Adipose tissue (tissue), 3 donors: Measurements from ENCODE around the gene SPATA24. TPM values are rescaled to one million over a fixed set of nuclear protein-coding genes. Genes with fewer than 3 reads are reported as not detected.
"Not testable (repeated sequence)": the region's sequence is repeated elsewhere in the genome, so short reads cannot be mapped to it uniquely, and the experiment has no call there.

Experiments
- H3K27ac ChIP-seq: one replicate; pipeline ENCODE4 v1.5.1; 2013; ENCODE audit warnings: low read depth, low read length
- WGBS, 3 donors: extraction: QIAGEN DNeasy Blood & Tissue Kit; methylation state at CpG; one replicate each; pipeline ENCODE4 v1.1.7; 2013; 5-methylcytosine and 5-hydroxymethylcytosine counted together
- polyA plus RNA-seq, 3 donors: library from polyadenylated mRNA; stranded (reverse); fragments of 200-250 nt; gene quantifications; one replicate each; pipeline ENCODE4 v1.2.3, GENCODE V29; 2013
- donor health status: healthy with polysubstance abuse.
- donor health status: Bipolar disorder and iron deficiency.
- donor health status: healthy.

SPATA24 gene
- polyA plus RNA-seq, 3 donors: 4.1 to 8.5 (median 4.4) TPM

DNA sequence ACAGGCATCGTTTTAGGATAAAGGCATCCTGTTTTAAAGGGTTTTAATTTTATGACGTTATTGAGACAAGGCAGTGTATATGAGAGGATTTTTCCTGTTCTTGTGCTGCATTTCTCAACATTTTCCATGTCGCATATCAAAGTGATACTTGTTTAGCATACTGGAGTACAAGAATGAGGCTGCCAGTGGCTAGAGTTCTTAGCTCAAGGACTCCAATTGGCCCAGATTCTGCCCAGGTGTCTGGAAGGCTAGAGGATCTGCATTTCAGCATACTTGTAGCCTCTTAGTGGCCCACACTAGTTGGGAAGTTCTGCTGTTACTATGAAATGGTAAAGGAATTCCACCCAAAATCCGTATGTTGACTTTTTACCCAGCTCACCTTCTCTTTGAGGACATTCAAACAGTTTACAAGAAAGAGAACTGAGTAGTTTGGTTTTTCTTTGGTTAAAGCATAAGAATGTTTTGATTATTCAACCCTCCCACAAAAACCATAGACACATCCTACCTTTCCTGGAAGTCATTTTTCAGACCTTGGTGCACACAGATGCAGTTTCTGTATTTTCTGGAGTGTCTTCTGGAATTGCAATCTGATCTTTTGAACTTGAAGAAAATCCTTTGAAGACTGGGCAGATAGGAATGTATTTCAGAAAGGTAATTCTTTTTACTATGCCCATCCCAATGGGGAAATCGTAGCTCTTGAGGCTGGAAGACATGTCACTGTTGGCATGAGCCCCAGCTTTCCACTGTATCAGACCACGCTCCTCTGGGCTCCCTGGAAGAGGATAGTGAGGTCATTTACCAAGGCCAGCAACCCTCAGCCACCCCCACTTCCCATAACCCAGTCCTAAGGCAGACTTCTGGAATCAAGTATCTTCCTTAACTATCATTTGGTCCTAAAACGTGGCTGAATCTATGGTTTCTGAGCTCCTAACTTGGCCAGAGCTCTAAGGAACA lies 32.1 kb downstream of the SPATA24 start:
- WGBS, 3 donors: 77 to 85% (median 81%) methylated on average over 7 of the region's 7 CpGs

DNA sequence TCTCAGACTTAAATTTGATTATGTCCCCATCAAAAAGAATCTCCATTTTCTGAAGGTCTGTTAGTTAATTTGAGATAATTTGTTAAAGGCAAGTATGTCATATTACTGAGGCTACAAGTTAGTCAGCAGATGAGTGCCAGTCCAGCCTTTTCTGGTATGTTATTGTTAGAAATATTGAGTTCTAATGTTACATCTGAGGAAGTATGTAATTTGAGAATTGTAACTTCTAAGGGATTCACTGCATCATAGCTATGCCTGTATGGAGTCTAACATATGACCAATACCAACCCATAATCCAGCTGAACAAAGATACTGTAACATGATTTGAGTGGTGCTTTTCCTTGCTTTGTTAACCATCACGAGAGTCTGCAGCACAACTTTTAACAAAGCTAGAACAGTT lies 34.7 kb downstream of the SPATA24 start:
- 90 to 91% (median 91%) methylated on average over 1 of the region's 1 CpG for WGBS, 3 donors

More for the DNA sequence above, 32.1 kb downstream of the SPATA24 start:
- no peak overlapping the region for H3K27ac ChIP-seq

DNA sequence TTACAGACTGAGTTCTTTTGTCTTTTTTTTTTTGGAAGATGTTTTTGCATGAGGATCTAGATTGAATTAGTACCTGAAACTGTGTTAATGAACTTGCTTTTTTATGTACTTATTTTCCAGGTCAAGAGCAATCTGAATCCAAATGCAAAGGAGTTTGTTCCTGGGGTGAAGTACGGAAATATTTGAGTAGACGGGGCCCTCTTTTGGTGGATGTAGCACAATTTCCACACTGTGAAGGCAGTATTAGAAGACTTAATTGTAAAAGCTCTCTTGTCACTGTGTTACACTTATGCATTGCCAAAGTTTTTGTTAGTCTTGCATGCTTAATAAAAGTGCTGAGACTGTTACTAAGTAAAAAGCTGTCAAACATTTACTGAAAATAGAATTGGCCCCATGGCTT lies 35.3 kb downstream of the SPATA24 start:
- no peak overlapping the region for H3K27ac ChIP-seq
- WGBS, 3 donors: 75 to 84% (median 75%) methylated on average over 2 of the region's 2 CpGs

More for the DNA sequence above, 34.7 kb downstream of the SPATA24 start:
- H3K27ac ChIP-seq: no peak overlapping the region

DNA sequence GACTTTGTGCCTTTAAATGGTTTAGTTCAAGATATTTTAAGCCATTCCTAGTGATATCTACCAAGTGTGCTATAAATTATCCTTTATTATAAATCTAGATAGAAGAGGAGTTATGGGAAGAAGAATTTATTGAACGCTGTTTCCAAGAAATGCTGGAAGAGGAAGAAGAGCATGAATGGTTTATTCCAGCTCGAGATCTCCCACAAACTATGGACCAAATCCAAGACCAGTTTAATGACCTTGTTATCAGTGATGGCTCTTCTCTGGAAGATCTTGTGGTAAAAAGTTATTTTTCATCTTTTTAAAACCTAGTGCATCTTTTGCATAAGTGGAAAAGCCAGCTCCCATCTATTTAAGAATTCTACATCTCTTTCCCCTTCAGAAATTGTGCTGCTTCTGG lies 39.4 kb downstream of the SPATA24 start:
- 69 to 74% (median 69%) methylated on average over 2 of the region's 2 CpGs for WGBS, 3 donors
- H3K27ac ChIP-seq: no peak overlapping the region

DNA sequence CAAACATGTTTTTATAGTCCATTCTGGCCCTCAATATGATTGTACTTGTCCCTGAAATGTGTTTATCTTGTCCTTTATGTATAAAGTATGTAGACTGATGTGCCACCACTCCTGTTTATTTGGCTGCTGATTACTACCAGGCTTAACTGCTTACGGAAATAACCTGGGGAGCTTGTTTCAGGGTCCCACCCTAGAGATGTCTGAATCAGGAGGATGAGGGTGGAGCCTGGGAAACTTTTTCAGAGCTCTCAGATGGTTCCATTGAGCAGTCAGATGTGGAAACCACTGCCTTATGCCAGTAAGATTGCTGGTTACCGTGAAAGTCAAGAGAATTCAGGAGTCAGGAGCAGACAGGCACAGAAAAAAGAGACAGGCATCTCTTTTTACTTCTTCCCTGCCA lies 40.0 kb downstream of the SPATA24 start:
- WGBS, 3 donors: 57 to 77% (median 70%) methylated on average over 2 of the region's 2 CpGs
- no peak overlapping the region for H3K27ac ChIP-seq

DNA sequence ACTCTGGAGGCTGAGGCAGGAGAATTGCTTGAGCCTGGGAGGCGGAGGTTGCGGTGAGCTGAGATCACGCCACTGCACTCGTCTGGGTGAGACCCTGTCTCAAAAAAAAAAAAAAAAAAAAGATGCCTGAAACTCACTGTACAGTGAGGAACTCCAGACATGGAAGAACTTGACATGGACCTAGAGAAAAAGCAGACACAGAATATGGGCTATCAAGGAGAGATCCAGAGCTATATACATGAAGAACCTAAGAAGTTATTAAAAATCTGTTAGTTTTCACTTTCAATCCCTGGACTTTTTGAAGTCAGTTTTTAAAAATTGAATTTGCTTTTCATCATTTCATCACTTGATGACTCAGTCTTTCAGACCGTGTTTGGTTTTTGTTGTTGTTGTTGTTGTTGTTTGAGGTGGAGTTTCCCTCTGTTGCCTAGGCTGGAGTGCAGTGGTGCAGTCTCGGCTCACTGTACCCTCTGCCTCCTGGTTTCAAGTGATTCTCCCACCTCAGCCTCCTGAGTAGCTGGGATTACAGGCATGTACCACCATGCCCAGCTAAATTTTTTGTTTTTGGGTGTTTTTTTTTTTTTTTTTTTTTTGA lies 42.0 kb downstream of the SPATA24 start:
- no peak overlapping the region for H3K27ac ChIP-seq
- 81 to 88% (median 85%) methylated on average over 6 of the region's 6 CpGs for WGBS, 3 donors

DNA sequence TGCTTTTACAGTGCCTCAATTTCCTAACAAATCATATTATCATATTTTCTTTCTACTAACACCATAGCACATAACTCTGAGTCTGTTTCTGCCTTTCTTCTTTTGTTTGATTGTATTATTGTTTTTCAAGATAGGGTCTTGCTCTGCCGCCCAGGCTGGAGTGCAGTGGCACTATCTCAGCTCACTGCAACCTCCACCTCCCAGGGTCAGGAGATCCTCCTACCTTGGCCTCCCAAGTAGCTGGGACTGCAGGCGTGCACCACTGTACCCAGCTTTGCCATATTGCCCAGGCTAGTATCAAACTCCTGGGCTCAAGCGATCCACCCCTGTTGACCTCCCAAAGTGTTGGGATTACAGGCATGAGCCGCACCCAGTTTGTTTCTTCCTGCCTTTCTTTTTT lies 43.5 kb downstream of the SPATA24 start:
- no peak overlapping the region for H3K27ac ChIP-seq
- 97 to 100% (median 98%) methylated on average over 4 of the region's 4 CpGs for WGBS, 3 donors

DNA sequence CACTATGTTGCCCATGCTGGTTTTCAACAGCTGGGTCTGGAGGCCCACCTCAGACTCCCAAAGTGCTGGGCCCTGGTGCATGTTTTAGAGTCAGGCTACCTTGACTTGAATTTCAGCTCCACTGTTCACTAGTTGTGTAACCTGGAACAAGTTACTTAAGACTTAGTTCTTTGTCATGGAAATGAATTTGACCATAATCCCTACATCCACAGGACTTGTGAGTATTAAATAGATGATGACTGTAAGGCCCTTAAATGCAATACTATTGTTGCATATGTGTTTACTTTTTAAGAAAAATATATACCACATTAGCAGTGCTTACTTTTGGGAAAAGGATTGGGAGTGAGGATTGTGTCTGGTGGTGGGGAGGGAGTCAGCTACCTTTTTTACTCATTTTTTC lies 45.8 kb downstream of the SPATA24 start:
- no peak overlapping the region for H3K27ac ChIP-seq

DNA sequence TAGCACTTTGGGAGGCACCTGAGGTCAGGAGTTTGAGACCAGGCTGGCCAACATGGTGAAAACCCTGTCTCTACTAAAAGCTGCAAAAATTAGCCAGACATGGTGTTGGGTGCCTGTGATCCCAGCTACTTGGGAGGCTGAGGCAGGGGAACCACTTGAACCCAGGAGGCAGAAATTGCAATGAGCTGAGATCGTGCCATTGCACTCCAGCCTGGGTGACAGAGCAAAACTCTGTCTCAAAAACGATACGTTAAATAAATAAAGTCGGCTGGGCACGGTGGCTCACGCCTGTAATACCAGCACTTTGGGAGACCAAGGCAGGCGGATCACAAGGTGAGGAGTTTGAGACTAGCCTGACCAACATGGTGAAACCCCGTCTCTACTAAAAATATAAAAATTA lies 48.0 kb downstream of the SPATA24 start:
- 94 to 95% (median 95%) methylated on average over 8 of the region's 8 CpGs for WGBS, 3 donors
- H3K27ac ChIP-seq: not testable (repeated sequence)

DNA sequence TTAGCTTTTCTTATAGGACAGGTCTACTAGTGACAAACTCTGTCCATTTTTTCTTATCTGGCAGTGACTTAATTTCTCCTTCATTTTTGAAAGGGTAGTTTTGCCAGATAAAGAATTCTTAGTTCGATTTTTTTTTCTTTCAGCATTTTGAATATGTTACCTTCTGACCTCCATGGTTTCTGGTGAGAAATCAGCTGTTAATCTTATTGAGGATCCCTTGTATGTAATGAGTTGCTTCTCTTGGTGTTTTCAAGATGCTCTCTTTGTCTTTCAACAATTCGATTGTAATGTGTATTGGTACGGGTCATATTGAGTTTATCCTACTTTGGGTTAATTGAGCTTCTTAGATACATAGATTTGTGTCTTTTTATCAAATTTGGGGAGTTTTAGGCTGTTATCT lies 49.7 kb downstream of the SPATA24 start:
- WGBS, 3 donors: 92 to 97% (median 94%) methylated on average over 3 of the region's 3 CpGs
- no peak overlapping the region for H3K27ac ChIP-seq

DNA sequence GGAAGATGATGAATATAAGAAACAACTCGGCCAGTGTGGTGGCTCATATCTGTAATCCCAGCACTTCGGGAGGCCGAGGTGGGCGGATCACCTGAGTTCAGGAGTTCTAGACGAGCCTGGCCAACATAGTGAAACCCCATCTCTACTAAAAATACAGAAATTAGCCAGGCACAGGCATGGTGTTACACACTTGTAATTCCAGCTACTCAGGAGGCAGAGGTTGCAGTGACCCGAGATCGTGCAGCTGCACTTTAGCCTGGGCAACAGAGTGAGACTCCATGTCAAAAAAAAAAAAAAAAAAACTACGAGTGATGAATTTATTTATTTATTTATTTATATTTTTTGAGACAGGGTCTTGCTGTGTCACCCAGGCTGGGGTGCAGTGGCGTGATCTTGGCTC lies 56.0 kb downstream of the SPATA24 start:
- H3K27ac ChIP-seq: not testable (repeated sequence)
- WGBS, 3 donors: 94 to 95% (median 94%) methylated on average over 9 of the region's 9 CpGs

Other genes with a start within 250 kb of the SPATA24 start
- 10 to 100 TPM; 31.5 to 65.9 (median 47.5) TPM for gene SIL1, start 205.7 kb downstream of the SPATA24 start, polyA plus RNA-seq
- 100 to 1,000 TPM in 2 of 3 donors, 10 to 100 TPM in 1; 56.7 to 114 (median 101) TPM for gene MATR3, start 110.3 kb downstream of the SPATA24 start, polyA plus RNA-seq
- 100 to 1,000 TPM in 2 of 3 donors, 10 to 100 TPM in 1; 41.6 to 160 (median 108) TPM for gene PAIP2, start 62.2 kb downstream of the SPATA24 start, polyA plus RNA-seq
- gene SLC23A1, start 20.8 kb downstream of the SPATA24 start, polyA plus RNA-seq: under 1 TPM in 1 of 3 donors, not detected in 2; 0.78 TPM
- gene MZB1, start 14.2 kb downstream of the SPATA24 start, polyA plus RNA-seq: 1 to 10 TPM in 1 of 3 donors, under 1 TPM in 1, not detected in 1; 0.98 to 1.9 TPM
- 1 to 10 TPM in 2 of 3 donors, under 1 TPM in 1; 0.32 to 1.3 (median 1.0) TPM for gene PROB1, start 9.0 kb downstream of the SPATA24 start, polyA plus RNA-seq
- 1 to 10 TPM; 1.0 to 5.6 (median 4.0) TPM for gene DNAJC18, start 35.4 kb upstream of the SPATA24 start, polyA plus RNA-seq
- gene ECSCR, start 58.7 kb upstream of the SPATA24 start, polyA plus RNA-seq: 10 to 100 TPM in 2 of 3 donors, 1 to 10 TPM in 1; 8.5 to 80.6 (median 38.8) TPM
- gene SMIM33, start 66.9 kb upstream of the SPATA24 start, polyA plus RNA-seq: under 1 TPM in 1 of 3 donors, not detected in 2; 0.04 TPM
- gene STING1, start 78.7 kb upstream of the SPATA24 start, polyA plus RNA-seq: 10 to 100 TPM in 2 of 3 donors, 1 to 10 TPM in 1; 8.0 to 52.5 (median 28.3) TPM
- gene UBE2D2, start 157.2 kb upstream of the SPATA24 start, polyA plus RNA-seq: 10 to 100 TPM; 49.3 to 71.6 (median 68.6) TPM
- 10 to 100 TPM; 14.2 to 52.3 (median 39.0) TPM for gene CXXC5, start 244.3 kb upstream of the SPATA24 start, polyA plus RNA-seq